ENCODE results near the gene XAB2. TPM values are rescaled to one million over a fixed set of nuclear protein-coding genes. Genes with fewer than 3 reads are reported as not detected.

The XAB2 gene
- total and polyA plus RNA-seq, 12 donors: 18.6 to 31.9 (median 22.7) TPM

DNA sequence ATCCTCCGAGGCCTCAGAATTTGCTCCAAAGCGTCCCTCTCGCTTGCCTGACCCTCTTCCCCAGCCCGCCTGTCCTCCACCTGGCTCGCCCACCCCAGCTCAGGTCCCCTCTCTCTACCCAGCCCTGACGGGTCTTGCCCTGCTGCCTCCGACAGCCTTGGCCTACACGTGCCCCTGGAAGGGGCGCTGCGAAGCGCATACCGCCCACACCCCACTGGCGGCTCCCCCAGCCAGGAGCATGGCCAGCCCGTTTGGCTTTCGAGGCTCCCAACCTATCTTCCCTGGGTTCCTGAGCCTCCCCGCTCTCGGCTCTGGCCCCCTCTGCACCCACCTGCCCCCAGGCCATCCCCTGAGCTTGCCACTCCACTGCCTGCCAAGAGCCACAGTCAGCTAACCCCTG, 4.5 kb downstream of the XAB2 start:
- intact Hi-C loops (cut with DNase I): loop anchor here in 1 of 10 donors (5.0 kb wide), 1 partner anchor 88 kb away; the partner anchor contains the start of gene PNPLA6
- Histone ChIP-seq H3K27me3 (no peaks in the 10 kb centered on the region), H3K4me3 (no peak overlapping the region), H3K27ac (no peak overlapping the region), H3K36me3 (peaks cover 0 to 80% (median 44%) of the 10 kb centered on the region in 9 donors), H3K9me3 (no peaks in the 10 kb centered on the region), H3K4me1 (peaks cover 7 to 24% (median 18%) of the 10 kb centered on the region in 9 donors)
- no peak for ATAC-seq
- 92 to 93% methylated on average over 17 of the region's 17 CpGs for WGBS, 2 donors
- DNase-seq: no peak
- TF ChIP-seq CTCF (IDR thresholded peaks at IDR 0.05): no peak

GRCh38 chr19:7623725-7624603, 5.4 kb downstream of the XAB2 start:
- peaks cover 0 to 88% (median 45%) of the 10 kb centered on the region in 9 donors for H3K36me3 ChIP-seq
- WGBS, 2 donors: 94% methylated on average over 39 of the region's 39 CpGs
- no peaks in the 10 kb centered on the region for H3K27me3 ChIP-seq
- peaks cover 9 to 27% (median 20%) of the 10 kb centered on the region in 9 donors for H3K4me1 ChIP-seq
- ATAC-seq (no peak), DNase-seq (no peak)
- TF ChIP-seq CTCF (IDR thresholded peaks at IDR 0.05): no peak
- H3K4me3 ChIP-seq: no peak overlapping the region
- intact Hi-C loops (cut with DNase I): no loop called here
- no peaks in the 10 kb centered on the region for H3K9me3 ChIP-seq
- no peak overlapping the region for H3K27ac ChIP-seq

DNA sequence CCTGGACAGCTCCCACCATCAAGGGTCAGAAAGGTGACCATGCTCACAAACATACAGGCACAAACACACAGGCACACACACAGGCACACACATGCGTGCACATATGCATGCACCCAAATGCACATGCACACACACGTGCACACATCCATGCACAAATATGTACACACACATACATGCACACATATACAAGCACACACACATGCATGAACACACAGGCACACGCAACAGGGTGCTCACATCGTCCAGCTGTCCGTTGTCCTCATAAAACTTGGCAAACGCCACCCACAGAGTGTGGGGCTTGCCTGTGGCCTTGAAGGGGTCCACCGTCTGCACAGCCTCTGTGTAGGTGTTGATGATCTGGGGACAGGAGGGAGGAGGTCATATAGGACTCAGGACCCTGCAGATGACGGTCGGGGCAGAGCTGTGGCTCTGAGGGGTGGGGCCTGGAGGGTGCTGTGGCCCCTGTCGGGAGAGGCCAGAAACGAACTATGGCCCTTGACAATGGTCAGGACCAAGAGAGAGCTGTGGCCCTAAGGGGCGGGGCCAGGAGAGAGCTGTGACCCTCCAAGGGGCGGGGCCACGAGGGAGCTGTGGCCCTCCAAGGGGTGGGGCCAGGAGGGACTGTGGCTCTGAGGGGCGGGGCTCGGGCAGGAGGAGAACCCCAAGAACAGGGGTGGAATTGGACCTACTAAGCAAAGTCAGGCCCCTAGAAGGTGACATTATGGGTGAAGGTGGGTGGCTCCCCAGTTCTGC, 6.2 kb downstream of the XAB2 start:
- Histone ChIP-seq H3K27me3 (no peaks in the 10 kb centered on the region), H3K36me3 (peaks cover 0 to 96% (median 52%) of the 10 kb centered on the region in 9 donors), H3K4me3 (no peak overlapping the region), H3K27ac (no peak overlapping the region), H3K4me1 (peaks cover 3 to 24% (median 12%) of the 10 kb centered on the region in 9 donors), H3K9me3 (no peaks in the 10 kb centered on the region)
- 85 to 89% methylated on average over 16 of the region's 16 CpGs for WGBS, 2 donors
- TF ChIP-seq CTCF (IDR thresholded peaks at IDR 0.05): no peak
- intact Hi-C loops (cut with DNase I): no loop called here
- ATAC-seq (no peak), DNase-seq (no peak)
